Measurements from ENCODE around the gene PROK2. TPM values are rescaled to one million over a fixed set of nuclear protein-coding genes. Genes with fewer than 3 reads are reported as not detected.

PROK2 gene
- total and polyA plus RNA-seq, 4 donors = 1.3 to 57.2 (median 2.8) TPM

- no peak overlapping the region for H3K27ac ChIP-seq (ENCODE audit: low read depth in 1 of 2, low read length in 1 of 2)
- ATAC-seq (ENCODE audit: insufficient read depth, low FRiP score) = no peak
Observed at GRCh38 chr3:71780430-71780829, 4.5 kb downstream of the PROK2 start.

GRCh38 chr3:71779674-71780377 lies 5.1 kb downstream of the PROK2 start:
- H3K9me3 ChIP-seq (ENCODE audit: control insufficient read depth in 4 of 4, insufficient read depth in 3 of 4, low read length in 3 of 4) = no peaks in the 10 kb centered on the region
- no peak overlapping the region for H3K27ac ChIP-seq (ENCODE audit: low read depth in 1 of 2, low read length in 1 of 2)
- no peak for ATAC-seq (ENCODE audit: insufficient read depth, low FRiP score)
- DNase-seq = no peak
- no peaks in the 10 kb centered on the region for H3K36me3 ChIP-seq (ENCODE audit: control insufficient read depth in 4 of 4, insufficient read depth in 4 of 4, low read length in 4 of 4)
- 31 to 60% methylated on average over 6 of the region's 6 CpGs for WGBS, 2 donors
- TF ChIP-seq CTCF (IDR thresholded peaks at IDR 0.05; ENCODE audit: control extremely low read depth, extremely low read depth) = no peak
- H3K9ac ChIP-seq (ENCODE audit: insufficient read depth in 1 of 2, low read length in 2 of 2) = no peak overlapping the region
- H3K4me1 ChIP-seq (ENCODE audit: control insufficient read depth in 5 of 5, insufficient read depth in 5 of 5, low read length in 5 of 5) = peaks cover 0 to 7% (median 2%) of the 10 kb centered on the region in 5 donors
- peaks cover 0 to 63% (median 55%) of the 10 kb centered on the region in 3 donors for H3K27me3 ChIP-seq (ENCODE audit: control insufficient read depth in 3 of 3, insufficient read depth in 3 of 3, low read length in 2 of 3)
- H3K4me3 ChIP-seq = no peak overlapping the region

More at GRCh38 chr3:71780430-71780829, 4.5 kb downstream of the PROK2 start:
- DNase-seq = peak in 1 of 3 donors; percentile 7
- WGBS, 2 donors = 46 to 83% methylated on average over 4 of the region's 4 CpGs
- Histone ChIP-seq H3K9ac (ENCODE audit: insufficient read depth in 1 of 2, low read length in 2 of 2) (no peak overlapping the region), H3K9me3 (ENCODE audit: control insufficient read depth in 4 of 4, insufficient read depth in 3 of 4, low read length in 3 of 4) (no peaks in the 10 kb centered on the region), H3K36me3 (ENCODE audit: control insufficient read depth in 4 of 4, insufficient read depth in 4 of 4, low read length in 4 of 4) (no peaks in the 10 kb centered on the region), H3K4me1 (ENCODE audit: control insufficient read depth in 5 of 5, insufficient read depth in 5 of 5, low read length in 5 of 5) (peaks cover 0 to 9% (median 3%) of the 10 kb centered on the region in 5 donors), H3K4me3 (no peak overlapping the region), H3K27me3 (ENCODE audit: control insufficient read depth in 3 of 3, insufficient read depth in 3 of 3, low read length in 2 of 3) (peaks cover 0 to 62% (median 54%) of the 10 kb centered on the region in 3 donors)
- no peak for TF ChIP-seq CTCF (IDR thresholded peaks at IDR 0.05; ENCODE audit: control extremely low read depth, extremely low read depth)

- WGBS, 2 donors = 71 to 80% methylated on average over 3 of the region's 3 CpGs
- Histone ChIP-seq H3K27me3 (ENCODE audit: control insufficient read depth in 3 of 3, insufficient read depth in 3 of 3, low read length in 2 of 3) (peaks cover 0 to 57% (median 41%) of the 10 kb centered on the region in 3 donors), H3K9ac (ENCODE audit: insufficient read depth in 1 of 2, low read length in 2 of 2) (no peak overlapping the region), H3K9me3 (ENCODE audit: control insufficient read depth in 4 of 4, insufficient read depth in 3 of 4, low read length in 3 of 4) (no peaks in the 10 kb centered on the region), H3K36me3 (ENCODE audit: control insufficient read depth in 4 of 4, insufficient read depth in 4 of 4, low read length in 4 of 4) (no peaks in the 10 kb centered on the region), H3K27ac (ENCODE audit: low read depth in 1 of 2, low read length in 1 of 2) (no peak overlapping the region), H3K4me1 (ENCODE audit: control insufficient read depth in 5 of 5, insufficient read depth in 5 of 5, low read length in 5 of 5) (no peaks in the 10 kb centered on the region), H3K4me3 (no peak overlapping the region)
- TF ChIP-seq CTCF (IDR thresholded peaks at IDR 0.05; ENCODE audit: control extremely low read depth, extremely low read depth) = no peak
- ATAC-seq (ENCODE audit: insufficient read depth, low FRiP score) (no peak), DNase-seq (no peak)
Observed at GRCh38 chr3:71778353-71778752, 6.6 kb downstream of the PROK2 start.
